A204.1 (cell line): ENCODE data around the gene KIF3A.

Source experiments
- FAIRE-seq: peaks from 2 replicates; lab custom pipeline; 2012; peaks lifted over from hg19 to GRCh38; lab: Jason Lieb, UNC

Gene KIF3A

GRCh38 chr5:132736853-132737833 is at the start of gene KIF3A:
KIF3A (minus strand) TSS chr5:132737546; CDS start chr5:132737419, 127 bp downstream.
- peak; percentile 89 for FAIRE-seq

- FAIRE-seq, result no peak
These were observed 49.7 kb upstream of the KIF3A start for GRCh38 chr5:132787076-132787475.

GRCh38 chr5:132785864-132786263 is 48.5 kb upstream of the KIF3A start:
- FAIRE-seq, result no peak

GRCh38 chr5:132785365-132785764 is 48.0 kb upstream of the KIF3A start:
- FAIRE-seq, result no peak

- no peak for FAIRE-seq
These were observed 44.8 kb upstream of the KIF3A start for GRCh38 chr5:132782101-132782500.

- FAIRE-seq, result no peak
These were observed 43.7 kb upstream of the KIF3A start for GRCh38 chr5:132781029-132781428.

GRCh38 chr5:132780577-132780976 is 43.2 kb upstream of the KIF3A start:
- no peak for FAIRE-seq

- no peak for FAIRE-seq
These were observed 42.6 kb upstream of the KIF3A start for GRCh38 chr5:132779961-132780360.

- FAIRE-seq, result no peak
These were observed 41.5 kb upstream of the KIF3A start for GRCh38 chr5:132778856-132779255.

- no peak for FAIRE-seq
These were observed 40.8 kb upstream of the KIF3A start for GRCh38 chr5:132778129-132778528.

- FAIRE-seq, result no peak
These were observed 40.1 kb upstream of the KIF3A start, which contains the start of gene SEPTIN8 for GRCh38 chr5:132777209-132778069. SEPTIN8 (minus strand) TSS chr5:132777239; CDS start chr5:132777137, 102 bp downstream.

GRCh38 chr5:132776938-132777208 is 39.5 kb upstream of the KIF3A start:
- no peak for FAIRE-seq

GRCh38 chr5:132776131-132776937 is 39.0 kb upstream of the KIF3A start:
- no peak for FAIRE-seq

GRCh38 chr5:132775476-132775961 is 38.2 kb upstream of the KIF3A start:
- no peak for FAIRE-seq

GRCh38 chr5:132774896-132775295 is 37.5 kb upstream of the KIF3A start:
- FAIRE-seq, result no peak

GRCh38 chr5:132774406-132774805 is 37.1 kb upstream of the KIF3A start:
- FAIRE-seq, result no peak

GRCh38 chr5:132773601-132774355 is 36.4 kb upstream of the KIF3A start:
- FAIRE-seq, result no peak

GRCh38 chr5:132773114-132773513 is 35.8 kb upstream of the KIF3A start:
- no peak for FAIRE-seq

- FAIRE-seq, result no peak
These were observed 35.1 kb upstream of the KIF3A start for GRCh38 chr5:132772291-132773070.

- no peak for FAIRE-seq
These were observed 34.2 kb upstream of the KIF3A start for GRCh38 chr5:132771503-132771998.
